Astrocyte of the cerebellum (primary cell): Measurements from ENCODE around the gene MMP28.

Source experiments
- DNase-seq: peaks from one replicate; pipeline ENCODE4 v3.0.0-alpha.2; 2011; ENCODE audit warnings: low read depth
- H3K4me3 ChIP-seq: 2 replicates; pipeline ENCODE4 v1.5.1; 2011; ENCODE audit warnings: mild to moderate bottlenecking, low read depth, low read length, moderate library complexity
- CTCF ChIP-seq: IDR thresholded peaks from 2 replicates; pipeline ENCODE4 v1.5.1; 2012; ENCODE audit warnings: low read length, low read depth, moderate library complexity, mild to moderate bottlenecking; ENCODE audit errors: missing control alignments
- in situ Hi-C: cut with HindIII; loops from 2 replicates; pipeline ENCODE4 v1.10.0; 2017; ENCODE audit warnings: low sequenced_read_pairs

The MMP28 gene

DNA sequence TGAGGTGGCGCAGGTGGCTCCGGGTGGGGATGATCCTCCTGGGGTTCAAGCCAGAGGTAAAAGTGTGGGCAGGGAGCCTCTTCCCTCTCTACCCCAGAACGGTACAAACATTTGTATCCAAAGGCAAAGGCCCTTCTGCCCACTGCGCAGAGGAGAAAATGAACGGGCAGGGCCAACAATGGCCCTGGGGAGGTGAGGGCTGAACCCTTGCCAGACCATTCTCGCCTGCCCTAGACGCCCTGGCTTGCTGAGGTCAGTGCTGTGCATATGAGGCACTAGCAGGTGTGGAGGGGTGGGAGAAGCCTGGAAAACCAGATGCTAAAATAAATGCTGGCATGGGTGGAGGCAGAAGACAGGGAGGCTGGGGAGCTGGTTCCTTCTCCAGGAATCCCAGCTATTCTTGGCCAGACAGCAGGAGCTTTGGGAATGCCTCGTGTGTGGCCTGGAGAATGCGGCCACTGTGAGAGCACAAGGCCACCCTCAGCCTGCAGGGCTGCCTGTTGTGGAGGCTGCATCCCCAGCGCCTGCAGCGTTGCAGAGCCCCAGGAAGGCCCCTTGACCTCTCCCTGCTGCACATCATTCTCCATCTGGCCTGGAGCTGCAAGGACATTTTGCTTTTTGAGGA lies 30.2 kb downstream of the MMP28 start:
- H3K4me3 ChIP-seq: no peak overlapping the region
- in situ Hi-C loops: no loop called here
- no peak for TF ChIP-seq CTCF
- DNase-seq: no peak

DNA sequence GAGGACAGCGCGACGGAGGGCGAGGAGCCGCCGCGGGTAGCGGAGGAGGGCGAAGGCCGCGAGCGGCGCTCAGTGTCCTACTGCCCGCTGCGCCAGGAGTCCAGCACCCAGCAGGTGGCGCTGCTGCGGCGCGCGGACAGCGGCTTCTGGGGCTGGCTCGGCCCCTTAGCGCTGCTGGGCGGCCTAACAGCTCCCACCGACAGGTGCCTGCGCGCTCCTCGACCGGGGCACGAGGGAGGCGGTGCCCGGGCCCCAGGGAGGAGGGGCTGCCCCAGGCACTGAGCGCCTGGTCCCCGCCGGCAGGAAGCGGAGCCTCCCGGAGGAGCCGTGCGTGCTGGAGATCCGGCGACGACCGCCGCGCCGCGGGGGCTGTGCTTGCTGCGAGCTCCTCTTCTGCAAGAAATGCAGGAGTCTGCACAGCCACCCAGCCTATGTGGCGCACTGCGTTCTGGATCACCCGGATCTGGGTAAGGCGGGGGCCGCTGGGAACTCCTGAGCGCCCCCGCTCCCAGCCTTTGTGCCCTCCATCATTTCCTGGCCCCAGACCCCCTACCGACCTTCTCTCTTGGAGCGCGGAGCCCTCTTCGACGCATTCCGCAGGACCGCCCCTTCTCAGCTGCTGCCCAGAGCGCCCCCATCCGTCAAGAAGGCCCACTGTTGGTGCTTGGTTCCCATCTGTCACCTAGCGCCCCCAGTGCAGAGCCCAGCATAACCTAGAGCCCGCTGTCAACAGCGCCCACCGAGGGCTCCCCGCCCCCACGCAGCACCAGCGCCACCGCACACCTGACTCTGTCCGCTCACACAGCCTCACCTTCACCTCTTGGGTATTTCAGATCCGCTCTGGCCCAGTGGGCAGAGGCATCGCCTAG lies 31.1 kb downstream of the MMP28 start:
- in situ Hi-C loops: no loop called here
- TF ChIP-seq CTCF: peak; percentile 89
- peak; percentile 55 for DNase-seq
- peak overlapping the region; percentile 39 for H3K4me3 ChIP-seq

GRCh38 chr17:35763767-35764122 lies 31.7 kb downstream of the MMP28 start:
- TF ChIP-seq CTCF: no peak
- in situ Hi-C loops: no loop called here
- DNase-seq: no peak
- peak overlapping the region; percentile 39 for H3K4me3 ChIP-seq

DNA sequence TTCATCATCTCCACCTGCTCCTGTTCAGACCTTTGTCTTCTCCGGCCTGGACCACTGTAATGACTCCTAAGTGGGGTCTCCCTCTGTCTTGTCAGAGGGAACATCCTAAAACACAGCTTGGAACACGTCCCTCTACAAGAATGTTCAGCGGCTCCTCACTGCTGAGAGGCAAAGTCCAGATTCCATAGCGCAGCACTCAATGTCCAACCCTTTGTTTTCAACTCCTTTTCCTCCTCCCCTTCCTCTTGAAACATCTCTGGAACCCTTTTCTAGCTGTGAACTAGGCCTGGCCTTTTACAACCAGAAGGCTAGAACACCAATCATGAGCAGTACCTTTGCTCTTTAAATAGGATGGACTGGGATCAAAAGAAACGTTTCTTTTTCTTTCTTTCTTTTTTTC lies 33.8 kb downstream of the MMP28 start:
- in situ Hi-C loops: no loop called here
- DNase-seq: no peak
- no peak for TF ChIP-seq CTCF
- H3K4me3 ChIP-seq: no peak overlapping the region

- TF ChIP-seq CTCF: no peak
- no peak within 1 kb of the TSS for H3K4me3 ChIP-seq
- in situ Hi-C loops: no loop called here
- DNase-seq: no peak
Observed at GRCh38 chr17:35760587-35760986, 34.9 kb downstream of the MMP28 start, which contains the start of gene C17orf50. Gene C17orf50, plus strand, starts transcription at chr17:35760887. Its CDS starts 55 bp downstream, at chr17:35760942.

GRCh38 chr17:35757243-35757642 lies 38.2 kb downstream of the MMP28 start:
- TF ChIP-seq CTCF: no peak
- no peak overlapping the region for H3K4me3 ChIP-seq
- DNase-seq: no peak
- in situ Hi-C loops: no loop called here
